CD14-positive monocyte (primary cell): ENCODE results near the gene MAP2K5. TPM values are rescaled to one million over a fixed set of nuclear protein-coding genes. Genes with fewer than 3 reads are reported as not detected.

Experiments used
- DNase-seq, 3 donors: peaks; one replicate each; pipeline ENCODE4 v3.0.0-alpha.2; 2011 to 2022
- H2AFZ ChIP-seq: 2 replicates; pipeline ENCODE4 v1.6.0; 2012; ENCODE audit warnings: mild to moderate bottlenecking, low read depth, low read length, inconsistent platforms; ENCODE audit not compliant: insufficient read depth, poor library complexity, severe bottlenecking
- H3K27ac ChIP-seq, 2 donors: 1 replicate in 1 of 2; 2 replicates in 1 of 2; pipeline ENCODE4 v1.5.1; 2012 to 2013; ENCODE audit warnings: low read length in 2 of 2, control low read depth in 1 of 2, inconsistent platforms in 1 of 2, low read depth in 1 of 2, mild to moderate bottlenecking in 1 of 2
- H3K27me3 ChIP-seq, 2 donors: one replicate each; pipeline versions ENCODE4 v1.6.0 to v1.6.1; 2011 to 2013; ENCODE audit warnings: low read length in 2 of 2; ENCODE audit not compliant: control insufficient read depth in 2 of 2, insufficient read depth in 2 of 2
- H3K36me3 ChIP-seq, 2 donors: replicated peaks in 1 of 2; 1 replicate in 1 of 2; 2 replicates in 1 of 2; pipeline versions ENCODE4 v1.5.1 to v1.6.1; 2012 to 2013; ENCODE audit warnings: low read length in 2 of 2, control low read depth in 1 of 2, inconsistent platforms in 1 of 2, mild to moderate bottlenecking in 1 of 2; ENCODE audit not compliant: insufficient read depth in 2 of 2, control insufficient read depth in 1 of 2
- H3K4me1 ChIP-seq, 2 donors: 1 replicate in 1 of 2; 2 replicates in 1 of 2; pipeline versions ENCODE4 v1.5.1 to v1.6.1; 2012 to 2013; ENCODE audit warnings: low read length in 2 of 2, control low read depth in 1 of 2, inconsistent platforms in 1 of 2, mild to moderate bottlenecking in 1 of 2, moderate library complexity in 1 of 2; ENCODE audit not compliant: insufficient read depth in 2 of 2, control insufficient read depth in 1 of 2
- H3K4me2 ChIP-seq: replicated peaks from 2 replicates; pipeline ENCODE3; 2012; ENCODE audit warnings: low read length, moderate library complexity, mild to moderate bottlenecking; ENCODE audit not compliant: poor library complexity, severe bottlenecking; ENCODE audit errors: extremely low read depth
- H3K4me3 ChIP-seq, 3 experiments: fragments of 200-600 bp in 1 of 3; sonication (generic) in 1 of 3; replicated peaks in 1 of 3; 1 replicate in 2 of 3; 2 replicates in 1 of 3; pipeline ENCODE4 v1.5.1; 2011 to 2013; ENCODE audit warnings: low read length in 3 of 3, mild to moderate bottlenecking in 3 of 3, control low read depth in 2 of 3, low read depth in 2 of 3, inconsistent platforms in 1 of 3, moderate library complexity in 1 of 3
- H3K79me2 ChIP-seq: 2 replicates; pipeline ENCODE4 v1.6.0; 2012; ENCODE audit warnings: mild to moderate bottlenecking, control low read depth, inconsistent platforms, low read length, moderate library complexity; ENCODE audit not compliant: insufficient read depth
- H3K9ac ChIP-seq: 2 replicates; pipeline ENCODE4 v1.6.0; 2017; ENCODE audit warnings: low read length, mild to moderate bottlenecking; ENCODE audit not compliant: insufficient read depth, poor library complexity, severe bottlenecking
- H3K9me3 ChIP-seq, 2 donors: replicated peaks in 1 of 2; 1 replicate in 1 of 2; 2 replicates in 1 of 2; pipeline versions ENCODE4 v1.5.1 to v1.6.1; 2012 to 2013; ENCODE audit warnings: low read length in 2 of 2, control low read depth in 1 of 2; ENCODE audit not compliant: control insufficient read depth in 1 of 2, insufficient read depth in 1 of 2
- H4K20me1 ChIP-seq: 2 replicates; pipeline ENCODE4 v1.6.0; 2012; ENCODE audit warnings: mild to moderate bottlenecking, low read length, control low read depth, moderate library complexity; ENCODE audit not compliant: insufficient read depth
- H3K27ac Mint-ChIP-seq, 7 donors: one replicate each; pipeline ENCODE4 v1.8.0; 2020; ENCODE audit warnings: mild to moderate bottlenecking in 7 of 7, mixed read lengths in 7 of 7, moderate library complexity in 6 of 7, inconsistent platforms in 2 of 7
- H3K27me3 Mint-ChIP-seq, 3 donors: one replicate each; pipeline ENCODE4 v1.8.0; 2021 to 2022; ENCODE audit warnings: low read depth in 3 of 3, mild to moderate bottlenecking in 3 of 3, mixed read lengths in 3 of 3, moderate library complexity in 3 of 3, inconsistent platforms in 1 of 3
- H3K36me3 Mint-ChIP-seq, 2 donors: one replicate each; pipeline ENCODE4 v1.8.0; 2020; ENCODE audit warnings: mixed read lengths in 2 of 2, inconsistent platforms in 1 of 2, mild to moderate bottlenecking in 1 of 2
- H3K4me1 Mint-ChIP-seq: one replicate; pipeline ENCODE4 v1.8.0; 2020; ENCODE audit warnings: mild to moderate bottlenecking, mixed read lengths
- H3K4me3 Mint-ChIP-seq, 2 donors: one replicate each; pipeline ENCODE4 v1.8.0; 2020; ENCODE audit warnings: mild to moderate bottlenecking in 2 of 2, mixed read lengths in 2 of 2, moderate library complexity in 1 of 2
- H3K9me3 Mint-ChIP-seq, 7 donors: one replicate each; pipeline ENCODE4 v1.8.0; 2020 to 2022; ENCODE audit warnings: mixed read lengths in 7 of 7, mild to moderate bottlenecking in 6 of 7, moderate library complexity in 6 of 7, inconsistent platforms in 2 of 7
- CTCF ChIP-seq: fragments of 200-600 bp; IDR thresholded peaks from one replicate; pipeline ENCODE4 v1.8.0; 2022; ENCODE audit warnings: antibody characterized with exemption, mild to moderate bottlenecking
- WGBS: methylation state at CpG from one replicate; pipeline ENCODE4 v1.1.5; 2013; ENCODE audit warnings: missing lambda C conversion rate; ENCODE audit not compliant: insufficient coverage; 5-methylcytosine and 5-hydroxymethylcytosine counted together
- intact Hi-C, 2 donors: fragments of 100-400 bp; cut with micrococcal nuclease; formaldehyde crosslinking; loops; one replicate each; pipeline versions ENCODE4 v1.15.0 to v1.15.1; 2023
- polyA plus RNA-seq, 3 donors: library from polyadenylated mRNA; depleted of rRNA in 1 of 3; unstranded in 2 of 3; stranded (reverse) in 1 of 3; fragments of 300-500 nt in 2 of 3; fragments of >200 nt in 1 of 3; fragmentation: Illumina TruSeq in 2 of 3; gene quantifications; 1 replicate in 2 of 3; 2 replicates in 1 of 3; pipeline ENCODE4 v1.2.3, GENCODE V29; 2012 to 2021

Gene MAP2K5
- polyA plus RNA-seq, 3 donors, result 10.2 to 11.3 (median 10.6) TPM

- Histone ChIP-seq H3K36me3 (peaks cover 35 to 67% of the 10 kb centered on the region in 2 donors), H3K4me3 (no peak overlapping the region), H3K9ac (no peak overlapping the region), H3K79me2 (peaks cover 6% of the 10 kb centered on the region), H3K4me2 (no peak overlapping the region), H3K9me3 (no peaks in the 10 kb centered on the region), H3K27ac (peak overlapping the region in 1 of 2 donors; percentile 3), H3K27me3 (no peaks in the 10 kb centered on the region), H4K20me1 (no peaks in the 10 kb centered on the region), H2AFZ (no peak overlapping the region), H3K4me1 (no peaks in the 10 kb centered on the region)
- intact Hi-C loops, result no loop called here
- Mint-ChIP-seq H3K9me3 (no peaks in the 10 kb centered on the region), H3K27ac (peak overlapping the region in 2 of 7 donors; percentile 54 to 59), H3K4me3 (no peak overlapping the region), H3K4me1 (peaks cover 32% of the 10 kb centered on the region), H3K27me3 (no peaks in the 10 kb centered on the region), H3K36me3 (peaks cover 48 to 59% of the 10 kb centered on the region in 2 donors)
- no peak for TF ChIP-seq CTCF
- no peak for DNase-seq
- whole genome bisulfite sequencing, result 63% methylated on average over 5 of the region's 8 CpGs
These were observed 6.6 kb downstream of the MAP2K5 start for GRCh38 chr15:67548862-67549651.

- Mint-ChIP-seq H3K4me1 (peaks cover 25% of the 10 kb centered on the region), H3K4me3 (no peak overlapping the region), H3K9me3 (no peaks in the 10 kb centered on the region), H3K27ac (peak overlapping the region in 1 of 7 donors; percentile 38), H3K36me3 (peaks cover 45 to 55% of the 10 kb centered on the region in 2 donors), H3K27me3 (no peaks in the 10 kb centered on the region)
- Histone ChIP-seq H3K4me2 (no peak overlapping the region), H2AFZ (no peak overlapping the region), H3K27ac (no peak overlapping the region), H3K4me1 (no peaks in the 10 kb centered on the region), H3K9ac (no peak overlapping the region), H3K4me3 (no peak overlapping the region), H3K79me2 (peaks cover 6% of the 10 kb centered on the region), H3K36me3 (peaks cover 35 to 68% of the 10 kb centered on the region in 2 donors), H4K20me1 (no peaks in the 10 kb centered on the region), H3K27me3 (no peaks in the 10 kb centered on the region), H3K9me3 (no peaks in the 10 kb centered on the region)
- no peak for TF ChIP-seq CTCF
- no peak for DNase-seq
- no CpG with 5 or more reads among the region's 3 CpGs for WGBS
- intact Hi-C loops, result no loop called here
These were observed 7.2 kb downstream of the MAP2K5 start for GRCh38 chr15:67549736-67550135.
